A549 (cell line): ENCODE data around the gene SNTG2. TPM values are rescaled to one million over a fixed set of nuclear protein-coding genes. Genes with fewer than 3 reads are reported as not detected.

Experiments
- ATAC-seq, 2 experiments: fragments of 200-7000 bp in 1 of 2; fragments of >200 bp in 1 of 2; cut with Nextera tagmentation in 1 of 2; cut with Tn5 transposase in 1 of 2; 3 replicates each; pipeline versions ENCODE4 v1.8.0 to v1.9.1; 2018 to 2020; ENCODE audit warnings: mild to moderate bottlenecking in 1 of 2, moderate library complexity in 1 of 2
- CTCF ChIA-PET: fragments of 300-600 bp; sonication (Branson Sonifier 250); formaldehyde crosslinking; extraction: SDS; loops from one replicate; lab custom pipeline; 2021; ENCODE audit warnings: antibody characterized with exemption, inconsistent platforms; lab: Yijun Ruan, JAX
- POLR2A ChIA-PET: fragments of 350-600 bp; formaldehyde crosslinking; extraction: SDS; loops from one replicate; lab custom pipeline; 2021; ENCODE audit warnings: antibody characterized with exemption, inconsistent platforms; lab: Yijun Ruan, JAX
- DNase-seq, 2 experiments: peaks; one replicate each; pipeline versions ENCODE4 v3.0.0 to v3.0.0-alpha.2; 2011 to 2016; ENCODE audit warnings: low read depth in 1 of 2, low spot score in 1 of 2
- FAIRE-seq: peaks from 2 replicates; lab custom pipeline; 2011; peaks lifted over from hg19 to GRCh38; lab: Jason Lieb, UNC
- H3K27ac ChIP-seq, 2 experiments: fragments of >200 bp; sonication (Bioruptor Twin); formaldehyde crosslinking; 3 replicates each; pipeline ENCODE4 v1.5.1; 2016 to 2017
- H3K4me1 ChIP-seq: fragments of >200 bp; sonication (Bioruptor Twin); formaldehyde crosslinking; 3 replicates; pipeline ENCODE4 v1.6.1; 2016
- H3K4me2 ChIP-seq: fragments of >200 bp; sonication (Bioruptor Twin); formaldehyde crosslinking; 3 replicates; pipeline ENCODE4 v1.6.1; 2016
- H3K4me3 ChIP-seq: fragments of >200 bp; sonication (Bioruptor Twin); formaldehyde crosslinking; 3 replicates; pipeline ENCODE4 v1.5.1; 2016
- H3K9me3 ChIP-seq: fragments of >200 bp; sonication (Bioruptor Twin); formaldehyde crosslinking; 3 replicates; pipeline ENCODE4 v1.6.1; 2016
- CEBPB ChIP-seq, 2 experiments: fragments of >200 bp in 1 of 2; sonication (Bioruptor Twin) in 1 of 2; formaldehyde crosslinking in 1 of 2; IDR thresholded peaks; 2 replicates each; pipeline ENCODE4 v1.6.1; 2012 to 2016
- CTCF ChIP-seq: fragments of >200 bp; sonication (Bioruptor Twin); formaldehyde crosslinking; IDR thresholded peaks from 3 replicates; pipeline ENCODE4 v1.5.1; 2016
- ELK1 ChIP-seq: fragments of 150-350 bp; IDR thresholded peaks from 2 replicates; pipeline ENCODE4 v1.6.1; 2014; ENCODE audit warnings: low read depth, mild to moderate bottlenecking, low read length
- FOSB ChIP-seq: fragments of 250-450 bp; sonication (Bioruptor Pico); IDR thresholded peaks from 2 replicates; pipeline ENCODE4 v1.5.0; 2020; ENCODE audit warnings: mild to moderate bottlenecking, moderate library complexity
- GATA3 ChIP-seq: IDR thresholded peaks from 2 replicates; pipeline ENCODE4 v1.6.1; 2012; ENCODE audit warnings: borderline replicate concordance
- HDAC2 ChIP-seq: fragments of 200-600 bp; sonication (generic); IDR thresholded peaks from 2 replicates; pipeline ENCODE4 v1.6.1; 2016
- HMGXB4 ChIP-seq: fragments of 250-450 bp; sonication (Bioruptor Pico); IDR thresholded peaks from 2 replicates; pipeline ENCODE4 v1.5.0; 2021; ENCODE audit warnings: mild to moderate bottlenecking, moderate library complexity, borderline replicate concordance
- HOXA7 ChIP-seq: fragments of 250-450 bp; sonication (Bioruptor Pico); IDR thresholded peaks from 2 replicates; pipeline ENCODE4 v1.5.0; 2020; ENCODE audit warnings: mild to moderate bottlenecking, moderate library complexity
- JUN ChIP-seq, 2 experiments: fragments of >200 bp; sonication (Bioruptor Twin); formaldehyde crosslinking; IDR thresholded peaks; 2 replicates in 1 of 2; 3 replicates in 1 of 2; pipeline ENCODE4 v1.6.1; 2016 to 2017
- KDM5A ChIP-seq: fragments of 200-600 bp; sonication (generic); IDR thresholded peaks from 2 replicates; pipeline ENCODE4 v1.6.1; 2016; ENCODE audit warnings: antibody characterized with exemption, mild to moderate bottlenecking
- PHF8 ChIP-seq: fragments of 200-600 bp; sonication (generic); IDR thresholded peaks from 2 replicates; pipeline ENCODE4 v1.6.1; 2016; ENCODE audit warnings: low read depth, mild to moderate bottlenecking, antibody characterized with exemption, moderate library complexity, borderline replicate concordance
- POLR2A ChIP-seq: IDR thresholded peaks from 2 replicates; pipeline ENCODE4 v1.6.1; 2012; ENCODE audit warnings: mild to moderate bottlenecking, low read length
- RARB ChIP-seq: fragments of 250-450 bp; sonication (Bioruptor Pico); IDR thresholded peaks from 2 replicates; pipeline ENCODE4 v1.8.0; 2021; ENCODE audit warnings: mild to moderate bottlenecking, moderate library complexity
- TFCP2L1 ChIP-seq: fragments of 250-450 bp; sonication (Bioruptor Pico); IDR thresholded peaks from 2 replicates; pipeline ENCODE4 v1.5.0; 2021; ENCODE audit warnings: mild to moderate bottlenecking
- ZC3H11A ChIP-seq: fragments of 450-650 bp; IDR thresholded peaks from 2 replicates; pipeline ENCODE4 v1.6.1; 2014; ENCODE audit warnings: antibody characterized with exemption, mild to moderate bottlenecking
- ZFP36 ChIP-seq: fragments of 450-650 bp; IDR thresholded peaks from 2 replicates; pipeline ENCODE4 v1.6.1; 2014; ENCODE audit warnings: borderline replicate concordance; ENCODE audit not compliant: partially characterized antibody
- WGBS: methylation state at CpG from one replicate; pipeline ENCODE4 v1.1.6; 2017; ENCODE audit errors: missing lambda C conversion rate; 5-methylcytosine and 5-hydroxymethylcytosine counted together
- polyA plus RNA-seq, 4 experiments: library from polyadenylated mRNA; depleted of rRNA in 3 of 4; stranded (reverse); fragments of >200 nt; fragmentation: RNase III in 1 of 4; extraction: RNeasy Plus Mini Kit Qiagen cat#74134 plus additional on column Dnase treatment in 1 of 4; gene quantifications; 2 replicates in 3 of 4; 3 replicates in 1 of 4; pipeline ENCODE4 v1.2.3, GENCODE V29; 2011 to 2017
- TF ChIP-seq, protein P1 (sequence below): IDR thresholded peaks from 2 replicates; pipeline ENCODE4 v1.6.1; 2012
- TF ChIP-seq, protein P2 (sequence below): fragments of 250-450 bp; sonication (Bioruptor Pico); IDR thresholded peaks from 2 replicates; pipeline ENCODE4 v1.5.0; 2020; ENCODE audit warnings: low read depth, mild to moderate bottlenecking, moderate library complexity

SNTG2 gene
- polyA plus RNA-seq, 2 of the 4 experiments (the other 2 are of a cell fraction): not detected

- no peak overlapping the region for H3K27ac ChIP-seq
- ChIA-PET CTCF (interaction anchor here (1.1 kb wide), 1 partner anchor 208 kb away, joined by 3 read pairs; no protein-coding TSS in a partner anchor), POLR2A (no interaction called here)
- FAIRE-seq (no peak), DNase-seq (no peak), ATAC-seq (no peak)
- H3K4me2 ChIP-seq: no peak overlapping the region
- TF ChIP-seq, protein P1, sequence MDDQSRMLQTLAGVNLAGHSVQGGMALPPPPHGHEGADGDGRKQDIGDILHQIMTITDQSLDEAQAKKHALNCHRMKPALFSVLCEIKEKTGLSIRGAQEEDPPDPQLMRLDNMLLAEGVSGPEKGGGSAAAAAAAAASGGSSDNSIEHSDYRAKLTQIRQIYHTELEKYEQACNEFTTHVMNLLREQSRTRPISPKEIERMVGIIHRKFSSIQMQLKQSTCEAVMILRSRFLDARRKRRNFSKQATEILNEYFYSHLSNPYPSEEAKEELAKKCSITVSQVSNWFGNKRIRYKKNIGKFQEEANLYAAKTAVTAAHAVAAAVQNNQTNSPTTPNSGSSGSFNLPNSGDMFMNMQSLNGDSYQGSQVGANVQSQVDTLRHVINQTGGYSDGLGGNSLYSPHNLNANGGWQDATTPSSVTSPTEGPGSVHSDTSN: no peak
- TF ChIP-seq TFCP2L1 (CRISPR knock-in tag) (no peak), POLR2A (no peak), CEBPB (IDR thresholded peaks at IDR 0.05) (no peak), ZC3H11A (no peak), ZFP36 (no peak)
- no peaks in the 10 kb centered on the region for H3K4me1 ChIP-seq
- no peak overlapping the region for H3K4me3 ChIP-seq
- WGBS: 9% methylated on average over 8 of the region's 8 CpGs
- H3K9me3 ChIP-seq: peaks cover 4% of the 10 kb centered on the region; the same call in 2 of the 3 replicates
Measured at GRCh38 chr2:923832-924601, 26.6 kb upstream of the SNTG2 start.

GRCh38 chr2:924701-925100 lies 25.9 kb upstream of the SNTG2 start:
- Histone ChIP-seq H3K4me3 (no peak overlapping the region), H3K9me3 (peaks cover 4% of the 10 kb centered on the region; the same call in 2 of the 3 replicates), H3K4me2 (no peak overlapping the region), H3K4me1 (no peaks in the 10 kb centered on the region), H3K27ac (no peak overlapping the region)
- DNase-seq (no peak), ATAC-seq (no peak), FAIRE-seq (no peak)
- TF ChIP-seq KDM5A (no peak), HOXA7 (no peak), CTCF (no peak), PHF8 (no peak), ZC3H11A (no peak), HMGXB4 (CRISPR knock-in tag) (no peak), HDAC2 (no peak), RARB (CRISPR knock-in tag) (no peak), ELK1 (no peak), JUN (IDR thresholded peaks at IDR 0.05) (no peak), GATA3 (no peak), FOSB (no peak), TFCP2L1 (CRISPR knock-in tag) (no peak)
- TF ChIP-seq, protein P2, sequence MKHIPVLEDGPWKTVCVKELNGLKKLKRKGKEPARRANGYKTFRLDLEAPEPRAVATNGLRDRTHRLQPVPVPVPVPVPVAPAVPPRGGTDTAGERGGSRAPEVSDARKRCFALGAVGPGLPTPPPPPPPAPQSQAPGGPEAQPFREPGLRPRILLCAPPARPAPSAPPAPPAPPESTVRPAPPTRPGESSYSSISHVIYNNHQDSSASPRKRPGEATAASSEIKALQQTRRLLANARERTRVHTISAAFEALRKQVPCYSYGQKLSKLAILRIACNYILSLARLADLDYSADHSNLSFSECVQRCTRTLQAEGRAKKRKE: no peak
- ChIA-PET POLR2A (no interaction called here), CTCF (interaction anchor here (1.1 kb wide), 1 partner anchor 209 kb away, joined by 3 read pairs; no protein-coding TSS in a partner anchor)
- 20% methylated on average over 5 of the region's 5 CpGs for WGBS
